MM.1S (cell line): ENCODE results near the gene RPL19.
A peak's percentile ranks its signal among the peaks of the same experiment; 100 is the strongest.

ENCODE experiments used
- DNase-seq: peaks from one replicate; pipeline ENCODE4 v3.0.0-alpha.2; 2015
- H2AFZ ChIP-seq: fragments of 300-600 bp; sonication (generic); 2 replicates; pipeline ENCODE4 v1.6.0; 2016; ENCODE audit warnings: antibody characterized with exemption, low read length
- H3F3A ChIP-seq: fragments of 300-600 bp; sonication (generic); 2 replicates; pipeline ENCODE4 v1.6.1; 2016; ENCODE audit warnings: mild to moderate bottlenecking, antibody characterized with exemption, low read length, moderate library complexity, mixed read lengths; ENCODE audit not compliant: insufficient read depth
- H3K27ac ChIP-seq: fragments of 300-600 bp; sonication (generic); 2 replicates; pipeline ENCODE4 v1.5.1; 2016; ENCODE audit warnings: mild to moderate bottlenecking, low read length
- H3K27me3 ChIP-seq: fragments of 300-600 bp; sonication (generic); replicated peaks from 2 replicates; pipeline ENCODE4 v1.6.0; 2016; ENCODE audit warnings: low read length; ENCODE audit not compliant: insufficient read depth
- H3K36me3 ChIP-seq: fragments of 300-600 bp; sonication (generic); replicated peaks from 2 replicates; pipeline ENCODE4 v1.6.1; 2016; ENCODE audit warnings: mild to moderate bottlenecking, low read length, mixed read lengths; ENCODE audit not compliant: insufficient read depth
- H3K4me1 ChIP-seq: fragments of 300-600 bp; sonication (generic); 2 replicates; pipeline ENCODE4 v1.6.1; 2016; ENCODE audit warnings: low read length, mixed read lengths
- H3K4me2 ChIP-seq: fragments of 300-600 bp; sonication (generic); 2 replicates; pipeline ENCODE4 v1.6.0; 2016; ENCODE audit warnings: low read depth, low read length
- H3K4me3 ChIP-seq: fragments of 300-600 bp; sonication (generic); 2 replicates; pipeline ENCODE4 v1.5.1; 2016; ENCODE audit warnings: low read length, mixed read lengths
- H3K79me2 ChIP-seq: fragments of 300-600 bp; sonication (generic); 2 replicates; pipeline ENCODE4 v1.6.1; 2016; ENCODE audit warnings: mixed run types, low read length, mixed read lengths
- H3K9ac ChIP-seq: fragments of 300-600 bp; sonication (generic); 2 replicates; pipeline ENCODE4 v1.6.1; 2016; ENCODE audit warnings: low read length, mixed read lengths
- H3K9me2 ChIP-seq: fragments of 300-600 bp; sonication (generic); replicated peaks from 2 replicates; pipeline ENCODE4 v1.6.1; 2016; ENCODE audit warnings: mild to moderate bottlenecking, low read length, mixed read lengths; ENCODE audit not compliant: insufficient read depth
- H3K9me3 ChIP-seq: fragments of 300-600 bp; sonication (generic); replicated peaks from 2 replicates; pipeline ENCODE4 v1.6.1; 2016; ENCODE audit warnings: mild to moderate bottlenecking, low read length, mixed read lengths; ENCODE audit not compliant: insufficient read depth
- H4K20me1 ChIP-seq: fragments of 300-600 bp; sonication (generic); 2 replicates; pipeline ENCODE4 v1.6.1; 2016; ENCODE audit warnings: mild to moderate bottlenecking, low read length, moderate library complexity, mixed read lengths; ENCODE audit not compliant: insufficient read depth
- CTCF ChIP-seq: fragments of 300-600 bp; sonication (generic); IDR thresholded peaks from 2 replicates; pipeline ENCODE4 v1.5.1; 2016; ENCODE audit warnings: antibody characterized with exemption, low read length, mixed read lengths
- EZH2 ChIP-seq: fragments of 300-600 bp; sonication (generic); optimal IDR thresholded peaks from 2 replicates; pipeline ENCODE3; 2017; ENCODE audit warnings: low read depth, mild to moderate bottlenecking, antibody characterized with exemption, low read length, mixed read lengths
- EZH2phosphoT487 ChIP-seq: fragments of 300-600 bp; sonication (generic); IDR thresholded peaks from 2 replicates; pipeline ENCODE4 v1.6.1; 2018; ENCODE audit warnings: antibody characterized with exemption, low read length

Gene RPL19

GRCh38 chr17:39196241-39196807 lies 3.8 kb upstream of the RPL19 start:
- no peaks in the 10 kb centered on the region for H3K9me3 ChIP-seq
- no peak for DNase-seq
- H3K9ac ChIP-seq = peak overlapping the region; percentile 66
- H3K9me2 ChIP-seq = no peaks in the 10 kb centered on the region
- peak overlapping the region; percentile 56 for H3K4me3 ChIP-seq
- H3K27ac ChIP-seq = peak overlapping the region; percentile 91
- peaks cover 65% of the 10 kb centered on the region for H3K79me2 ChIP-seq
- peaks cover 25% of the 10 kb centered on the region for H3K4me1 ChIP-seq
- H3F3A ChIP-seq = peaks cover 36% of the 10 kb centered on the region
- 0 out of 2 replicates have a peak, but pooled peaks cover 3% of the 10 kb centered on the region for H3K36me3 ChIP-seq
- no peaks in the 10 kb centered on the region for H3K27me3 ChIP-seq
- no peak for TF ChIP-seq CTCF
- TF ChIP-seq EZH2phosphoT487 = no peak
- TF ChIP-seq EZH2 = no peak
- peak overlapping the region; percentile 75 for H3K4me2 ChIP-seq
- H4K20me1 ChIP-seq = no peaks in the 10 kb centered on the region
- peak overlapping the region; percentile 21; the same call in 1 of the 2 replicates for H2AFZ ChIP-seq

GRCh38 chr17:39196808-39197291 lies 3.2 kb upstream of the RPL19 start:
- H3K4me2 ChIP-seq = peak overlapping the region; percentile 89
- no peaks in the 10 kb centered on the region for H3K27me3 ChIP-seq
- peaks cover 65% of the 10 kb centered on the region for H3K79me2 ChIP-seq
- peak overlapping the region; percentile 39; the same call in 1 of the 2 replicates for H3K27ac ChIP-seq
- no peaks in the 10 kb centered on the region for H3K9me2 ChIP-seq
- 0 out of 2 replicates have a peak overlapping the region, but pooled peaks have one; percentile 29 for H2AFZ ChIP-seq
- 0 out of 2 replicates have a peak, but pooled peaks cover 5% of the 10 kb centered on the region for H3K36me3 ChIP-seq
- no peaks in the 10 kb centered on the region for H3K9me3 ChIP-seq
- TF ChIP-seq EZH2 = no peak
- no peak for TF ChIP-seq CTCF
- no peak for TF ChIP-seq EZH2phosphoT487
- H3K4me1 ChIP-seq = peaks cover 28% of the 10 kb centered on the region
- no peaks in the 10 kb centered on the region for H4K20me1 ChIP-seq
- peak overlapping the region; percentile 73 for H3K9ac ChIP-seq
- H3K4me3 ChIP-seq = peak overlapping the region; percentile 86
- H3F3A ChIP-seq = peaks cover 41% of the 10 kb centered on the region
- peak; percentile 90 for DNase-seq

GRCh38 chr17:39197380-39198185 lies 2.5 kb upstream of the RPL19 start, which contains the start of gene CACNB1:
Gene CACNB1, minus strand, starts transcription at chr17:39197669. Its CDS starts 174 bp downstream, at chr17:39197495.
- no peak for TF ChIP-seq CTCF
- no peak for TF ChIP-seq EZH2phosphoT487
- no peak for TF ChIP-seq EZH2
- H3K4me3 ChIP-seq = peak within 1 kb of the TSS; percentile 86
- H3K4me2 ChIP-seq = peak within 1 kb of the TSS; percentile 89
- H3K36me3 ChIP-seq = peaks cover 11% of the 10 kb centered on the region; the same call in 1 of the 2 replicates
- peaks cover 65% of the 10 kb centered on the region for H3K79me2 ChIP-seq
- H3K27me3 ChIP-seq = no peaks in the 10 kb centered on the region
- no peaks in the 10 kb centered on the region for H3K9me2 ChIP-seq
- H4K20me1 ChIP-seq = no peaks in the 10 kb centered on the region; the same call in 1 of the 2 replicates
- peaks cover 48% of the 10 kb centered on the region for H3F3A ChIP-seq
- peak; percentile 69 for DNase-seq
- H3K4me1 ChIP-seq = peaks cover 30% of the 10 kb centered on the region
- H3K27ac ChIP-seq = peak within 1 kb of the TSS; percentile 91; the same call in 1 of the 2 replicates
- peak within 1 kb of the TSS; percentile 73 for H3K9ac ChIP-seq
- H2AFZ ChIP-seq = peak within 1 kb of the TSS; percentile 47; the same call in 1 of the 2 replicates
- H3K9me3 ChIP-seq = no peaks in the 10 kb centered on the region
